H1 (cell line): ENCODE measurements around the gene GRAMD1C. TPM values are rescaled to one million over a fixed set of nuclear protein-coding genes. Genes with fewer than 3 reads are reported as not detected.

Experiments used
- CTCF ChIA-PET: fragments of 300-600 bp; sonication (Branson Sonifier 250); formaldehyde crosslinking; loops from one replicate; lab custom pipeline; 2021; ENCODE audit not compliant: partially characterized antibody; lab: Charles Lee
- POLR2A ChIA-PET: fragments of 300-600 bp; sonication (Branson Sonifier 250); formaldehyde crosslinking; loops from one replicate; lab custom pipeline; 2021; ENCODE audit warnings: inconsistent platforms; ENCODE audit not compliant: partially characterized antibody; lab: Charles Lee
- DNase-seq, 2 experiments: peaks; one replicate each; pipeline versions ENCODE4 v3.0.0 to v3.0.0-alpha.2; 2010 to 2022; ENCODE audit warnings: low spot score in 2 of 2, low read depth in 1 of 2, mixed read lengths in 1 of 2
- FAIRE-seq: peaks from 2 replicates; lab custom pipeline; 2011; peaks lifted over from hg19 to GRCh38; lab: Jason Lieb, UNC
- H2AFZ ChIP-seq: 2 replicates; pipeline ENCODE4 v1.8.1; 2012; ENCODE audit warnings: low read length, inconsistent platforms
- H2AK5ac ChIP-seq: 2 replicates; pipeline ENCODE4 v1.6.1; 2013; ENCODE audit warnings: low read depth, low read length
- H2BK120ac ChIP-seq: replicated peaks from 2 replicates; pipeline ENCODE3; 2013; ENCODE audit warnings: low read depth, low read length, inconsistent platforms
- H2BK12ac ChIP-seq: 2 replicates; pipeline ENCODE4 v1.6.1; 2013; ENCODE audit warnings: low read depth, low read length
- H2BK15ac ChIP-seq: 2 replicates; pipeline ENCODE4 v1.6.1; 2013; ENCODE audit warnings: low read length
- H2BK20ac ChIP-seq: 2 replicates; pipeline ENCODE4 v1.6.1; 2013; ENCODE audit warnings: low read length
- H2BK5ac ChIP-seq: 2 replicates; pipeline ENCODE4 v1.6.1; 2013; ENCODE audit warnings: low read depth, low read length
- H3K14ac ChIP-seq: 2 replicates; pipeline ENCODE4 v1.6.1; 2013; ENCODE audit warnings: inconsistent platforms; ENCODE audit not compliant: insufficient read length
- H3K18ac ChIP-seq: 2 replicates; pipeline ENCODE4 v1.6.1; 2013; ENCODE audit warnings: low read length; ENCODE audit errors: extremely low read depth
- H3K23ac ChIP-seq: 2 replicates; pipeline ENCODE4 v1.6.1; 2013; ENCODE audit warnings: inconsistent platforms; ENCODE audit not compliant: insufficient read length
- H3K23me2 ChIP-seq: 2 replicates; pipeline ENCODE4 v1.6.1; 2013; ENCODE audit warnings: low read depth, low read length
- H3K27ac ChIP-seq: 2 replicates; pipeline ENCODE4 v1.6.1; 2011; ENCODE audit warnings: low read depth, low read length, inconsistent platforms
- H3K27me3 ChIP-seq, 4 experiments: replicated peaks in 1 of 4; 1 replicate in 1 of 4; 2 replicates in 3 of 4; pipeline versions ENCODE4 v1.6.1 to v1.8.1; 2011 to 2013; ENCODE audit warnings: low read length in 3 of 4, mild to moderate bottlenecking in 3 of 4, inconsistent platforms in 2 of 4, mixed read lengths in 2 of 4, moderate library complexity in 1 of 4; ENCODE audit not compliant: control insufficient read depth in 3 of 4, insufficient read depth in 3 of 4; ENCODE audit errors: extremely low read depth in 1 of 4
- H3K36me3 ChIP-seq, 4 experiments: 2 replicates each; pipeline versions ENCODE4 v1.6.1 to v1.8.1; 2011 to 2013; ENCODE audit warnings: mild to moderate bottlenecking in 4 of 4, low read length in 3 of 4, moderate library complexity in 2 of 4, control low read depth in 1 of 4, inconsistent platforms in 1 of 4; ENCODE audit not compliant: insufficient read depth in 4 of 4, control insufficient read depth in 2 of 4
- H3K4ac ChIP-seq: replicated peaks from 2 replicates; pipeline ENCODE3; 2013; ENCODE audit warnings: low read length, low read depth, mixed read lengths, inconsistent platforms; ENCODE audit not compliant: insufficient read length
- H3K4me1 ChIP-seq, 4 experiments: replicated peaks in 1 of 4; 1 replicate in 1 of 4; 2 replicates in 3 of 4; pipeline versions ENCODE4 v1.6.1 to v1.8.1; 2011 to 2013; ENCODE audit warnings: low read length in 3 of 4, inconsistent platforms in 2 of 4, mixed read lengths in 1 of 4; ENCODE audit not compliant: insufficient read depth in 4 of 4, control insufficient read depth in 3 of 4
- H3K4me2 ChIP-seq, 2 experiments: 2 replicates each; pipeline versions ENCODE4 v1.6.1 to v1.8.1; 2011 to 2013; ENCODE audit warnings: low read depth in 2 of 2, low read length in 2 of 2, control low read depth in 1 of 2, inconsistent platforms in 1 of 2, mild to moderate bottlenecking in 1 of 2; ENCODE audit not compliant: insufficient read depth in 1 of 2
- H3K4me3 ChIP-seq, 4 experiments: fragments of 200-600, 300-600 bp in 1 of 4; sonication (generic), shearing (Covaris generic), sonication (Bioruptor Twin) in 1 of 4; 2 replicates each; pipeline versions ENCODE4 v1.5.1 to v1.8.1; 2011 to 2016; ENCODE audit warnings: low read length in 4 of 4, low read depth in 3 of 4, control low read depth in 2 of 4, inconsistent platforms in 2 of 4, mild to moderate bottlenecking in 2 of 4, mixed read lengths in 1 of 4, moderate library complexity in 1 of 4; ENCODE audit not compliant: insufficient read depth in 2 of 4; ENCODE audit errors: extremely low read depth in 1 of 4
- H3K56ac ChIP-seq: replicated peaks from 2 replicates; pipeline ENCODE3; 2013; ENCODE audit warnings: low read depth, mild to moderate bottlenecking, mixed read lengths, low read length, inconsistent platforms; ENCODE audit not compliant: insufficient read length
- H3K79me1 ChIP-seq: 2 replicates; pipeline ENCODE4 v1.6.1; 2013; ENCODE audit warnings: low read depth, low read length, control low read depth
- H3K79me2 ChIP-seq, 2 experiments: 2 replicates each; pipeline versions ENCODE4 v1.6.1 to v1.8.1; 2012 to 2013; ENCODE audit warnings: low read length in 2 of 2, mild to moderate bottlenecking in 2 of 2, inconsistent platforms in 1 of 2; ENCODE audit not compliant: insufficient read depth in 2 of 2, control insufficient read depth in 1 of 2
- H3K9ac ChIP-seq, 4 experiments: replicated peaks in 1 of 4; 1 replicate in 1 of 4; 2 replicates in 3 of 4; pipeline versions ENCODE4 v1.6.1 to v1.8.1; 2011 to 2013; ENCODE audit warnings: low read depth in 3 of 4, low read length in 3 of 4, control low read depth in 2 of 4, mild to moderate bottlenecking in 2 of 4, moderate library complexity in 2 of 4, inconsistent platforms in 1 of 4; ENCODE audit errors: extremely low read depth in 1 of 4
- H3K9me3 ChIP-seq, 2 experiments: 2 replicates each; pipeline versions ENCODE4 v1.6.1 to v1.8.1; 2012 to 2013; ENCODE audit warnings: mild to moderate bottlenecking in 2 of 2, moderate library complexity in 2 of 2, control low read depth in 1 of 2, inconsistent platforms in 1 of 2, low read depth in 1 of 2, low read length in 1 of 2, mixed read lengths in 1 of 2; ENCODE audit not compliant: insufficient read depth in 2 of 2
- H4K20me1 ChIP-seq, 2 experiments: replicated peaks in 1 of 2; 2 replicates each; pipeline versions ENCODE3 to v1.8.1; 2011 to 2013; ENCODE audit warnings: inconsistent platforms in 2 of 2, low read length in 2 of 2, mild to moderate bottlenecking in 1 of 2; ENCODE audit not compliant: insufficient read depth in 2 of 2, control insufficient read depth in 1 of 2
- H4K5ac ChIP-seq: 2 replicates; pipeline ENCODE4 v1.6.1; 2013; ENCODE audit warnings: low read length, low read depth, mixed read lengths, inconsistent platforms; ENCODE audit not compliant: insufficient read length
- H4K8ac ChIP-seq: 2 replicates; pipeline ENCODE4 v1.8.0; 2013; ENCODE audit warnings: mild to moderate bottlenecking, moderate library complexity, low read length, inconsistent platforms; ENCODE audit not compliant: insufficient read depth; ENCODE audit errors: extremely low read depth
- H4K91ac ChIP-seq: replicated peaks from 2 replicates; pipeline ENCODE3; 2013; ENCODE audit warnings: low read length, mixed read lengths, inconsistent platforms; ENCODE audit not compliant: insufficient read length
- CTCF ChIP-seq, 3 experiments: IDR thresholded peaks; 1 replicate in 2 of 3; 2 replicates in 1 of 3; pipeline versions ENCODE4 v1.5.1 to v1.6.1; 2011; ENCODE audit warnings: low read length in 3 of 3, mild to moderate bottlenecking in 3 of 3, inconsistent platforms in 2 of 3, low read depth in 1 of 3, moderate library complexity in 1 of 3; ENCODE audit not compliant: insufficient read depth in 1 of 3; ENCODE audit errors: control extremely low read depth in 1 of 3
- EGR1 ChIP-seq: IDR thresholded peaks from 2 replicates; pipeline ENCODE4 v1.6.1; 2011; ENCODE audit warnings: low read depth, low read length, borderline replicate concordance
- KDM4A ChIP-seq: IDR thresholded peaks from one replicate; pipeline ENCODE4 v1.7.1; 2012; ENCODE audit warnings: low read depth, mild to moderate bottlenecking, moderate library complexity, low read length, inconsistent platforms; ENCODE audit not compliant: severe bottlenecking
- POLR2AphosphoS5 ChIP-seq: IDR thresholded peaks from 2 replicates; pipeline ENCODE4 v1.6.1; 2011; ENCODE audit warnings: low read depth, low read length
- RAD21 ChIP-seq, 2 experiments: IDR thresholded peaks in 1 of 2; conservative IDR thresholded peaks in 1 of 2; 2 replicates each; pipeline ENCODE4 v1.6.1; 2011; ENCODE audit warnings: low read depth in 2 of 2, low read length in 2 of 2, improper control_type of control experiment in 1 of 2, inconsistent platforms in 1 of 2, mild to moderate bottlenecking in 1 of 2, moderate library complexity in 1 of 2
- TAF7 ChIP-seq: optimal IDR thresholded peaks from 2 replicates; pipeline ENCODE3; 2011; ENCODE audit warnings: low read depth, mild to moderate bottlenecking, inconsistent platforms, low read length, moderate library complexity, borderline replicate concordance
- WGBS, 2 experiments: shearing (Covaris generic) in 1 of 2; methylation state at CpG; one replicate each; pipeline versions ENCODE4 v1.1.6 to v1.1.7; 2013 to 2015; ENCODE audit warnings: low lambda C conversion rate in 2 of 2, mixed read lengths in 2 of 2, inconsistent platforms in 1 of 2, low coverage in 1 of 2, missing lambda C conversion rate in 1 of 2; ENCODE audit not compliant: insufficient replicate concordance in 2 of 2, insufficient coverage in 1 of 2, insufficient read length in 1 of 2; ENCODE audit errors: extremely low coverage in 1 of 2, missing lambda C conversion rate in 1 of 2; 5-methylcytosine and 5-hydroxymethylcytosine counted together
- polyA plus RNA-seq, 7 experiments: library from polyadenylated mRNA; depleted of rRNA in 3 of 7; stranded (reverse) in 5 of 7; unstranded in 2 of 7; fragments of >200 nt in 5 of 7; fragments of 200-250 nt in 2 of 7; gene quantifications; 1 replicate in 5 of 7; 2 replicates in 1 of 7; 4 replicates in 1 of 7; pipeline versions ENCODE4 v1.2.1 to v1.2.3, GENCODE V29; 2011 to 2013; ENCODE audit warnings: missing spikeins in 2 of 7, mixed read lengths in 2 of 7
- total RNA-seq: library from RNA; stranded (reverse); fragmentation: NEBNext Ultra II Directional; extraction: Animal tissue kit (Norgen Biotek cat#: 25700); gene quantifications from 2 replicates; pipeline ENCODE4 v1.2.1, GENCODE V29; 2021

The GRAMD1C gene
- total and polyA plus RNA-seq, 2 of the 8 experiments (the other 6 are each of a cell fraction or from before 2014, with no cell fraction given), result 0.62 to 2.1 TPM

- POLR2A ChIA-PET, result interaction anchor here (0.7 to 1.0 kb wide), 2 partner anchors 22 to 90 kb away, joined by 3 read pairs; no protein-coding TSS in a partner anchor
- no peak overlapping the region for H2AFZ ChIP-seq
- peak; percentile 29 to 46; a peak in 2 of 4 replicates for TF ChIP-seq RAD21 (IDR thresholded peaks at IDR 0.05 in 1 of 2, conservative IDR thresholded peaks at IDR 0.05 in 1 of 2; ENCODE audit: low read depth in 2 of 2, low read length in 2 of 2)
- peak; percentile 28 to 56 (median 36) for TF ChIP-seq CTCF (IDR thresholded peaks at IDR 0.05; ENCODE audit: control extremely low read depth in 1 of 3, insufficient read depth in 1 of 3, low read depth in 1 of 3, low read length in 3 of 3)
- TF ChIP-seq POLR2AphosphoS5, result no peak
- TF ChIP-seq TAF7, result no peak
- TF ChIP-seq KDM4A, result no peak
- no peak for TF ChIP-seq EGR1
- H3K4ac ChIP-seq, result no peak overlapping the region
- H2BK20ac ChIP-seq, result no peak overlapping the region
- H4K8ac ChIP-seq, result no peak overlapping the region
- H2BK120ac ChIP-seq, result no peak overlapping the region
- H3K14ac ChIP-seq, result no peak overlapping the region
- FAIRE-seq (peak; percentile 71), DNase-seq (no peak)
- H4K91ac ChIP-seq, result no peak overlapping the region
- no peak overlapping the region for H3K18ac ChIP-seq
- WGBS, 2 experiments, result 76% methylated on average over 2 of the region's 2 CpGs; no CpG with 5 or more reads in 1 of the 2 experiments
- H3K9ac ChIP-seq, result no peak overlapping the region
- H3K4me2 ChIP-seq, result no peak overlapping the region
- no peaks in the 10 kb centered on the region for H4K20me1 ChIP-seq
- H2BK5ac ChIP-seq, result no peak overlapping the region
- H3K27me3 ChIP-seq, result no peaks in the 10 kb centered on the region
- no peak overlapping the region for H3K56ac ChIP-seq
- no peak overlapping the region for H4K5ac ChIP-seq
- H3K9me3 ChIP-seq, result no peaks in the 10 kb centered on the region
- H3K79me1 ChIP-seq, result no peaks in the 10 kb centered on the region
- H2BK12ac ChIP-seq, result no peak overlapping the region
- CTCF ChIA-PET, result interaction anchor here (0.9 to 1.5 kb wide), 5 partner anchors 9 to 41 kb away, joined by 3 to 5 read pairs (median 4); no protein-coding TSS in a partner anchor
- H3K27ac ChIP-seq, result no peak overlapping the region
- H2BK15ac ChIP-seq, result 0 out of 2 replicates have a peak overlapping the region, but pooled peaks have one; percentile 88
- no peak overlapping the region for H3K23ac ChIP-seq
- no peaks in the 10 kb centered on the region for H3K36me3 ChIP-seq
- H2AK5ac ChIP-seq, result no peak overlapping the region; the same call in 1 of the 2 replicates
- H3K4me1 ChIP-seq, result no peaks in the 10 kb centered on the region
- H3K79me2 ChIP-seq, result no peaks in the 10 kb centered on the region
- no peak overlapping the region for H3K4me3 ChIP-seq
- H3K23me2 ChIP-seq, result no peaks in the 10 kb centered on the region
Measured at GRCh38 chr3:113966172-113966571, 127.6 kb downstream of the GRAMD1C start.
